K562 (cell line): ENCODE data around the gene GAL3ST3. TPM values are rescaled to one million over a fixed set of nuclear protein-coding genes. Genes with fewer than 3 reads are reported as not detected.

Experiments used
- ADNP ChIP-seq: fragments of 200-800 bp; sonication (Bioruptor generic); IDR thresholded peaks from 2 replicates; pipeline ENCODE4 v1.6.1; 2016; ENCODE audit warnings: missing genetic modification characterization, missing compliant biosample characterization
- CBX8 ChIP-seq: fragments of 200-600 bp; sonication (generic); IDR thresholded peaks from 2 replicates; pipeline ENCODE4 v1.6.1; 2012; ENCODE audit warnings: borderline replicate concordance, mixed run types, low read depth, mild to moderate bottlenecking, moderate library complexity, mixed read lengths, low read length, control low read depth, inconsistent platforms; ENCODE audit not compliant: poor library complexity, severe bottlenecking; ENCODE audit errors: extremely low read depth
- CEBPB ChIP-seq: fragments of 450-650 bp; IDR thresholded peaks from 2 replicates; pipeline ENCODE4 v1.6.1; 2016; ENCODE audit warnings: missing genetic modification characterization, missing compliant biosample characterization
- CEBPG ChIP-seq, 3 experiments: fragments of 200-800 bp in 1 of 3; sonication (Bioruptor generic) in 1 of 3; sonication (generic) in 1 of 3; formaldehyde crosslinking in 1 of 3; IDR thresholded peaks in 2 of 3; conservative IDR thresholded peaks in 1 of 3; 2 replicates each; pipeline versions ENCODE4 v1.6.1 to v1.8.0; 2016 to 2022; ENCODE audit warnings: missing compliant biosample characterization in 2 of 3, missing genetic modification characterization in 2 of 3, mild to moderate bottlenecking in 1 of 3, missing genetic modification reagents in 1 of 3
- CHD1 ChIP-seq: fragments of 200-600 bp; sonication (generic); IDR thresholded peaks from one replicate; pipeline ENCODE4 v1.6.1; 2012; ENCODE audit warnings: mild to moderate bottlenecking, moderate library complexity, low read length, inconsistent platforms
- DPF2 ChIP-seq: fragments of 450-650 bp; IDR thresholded peaks from 2 replicates; pipeline ENCODE4 v1.6.1; 2016
- EZH2 ChIP-seq: IDR thresholded peaks from 2 replicates; pipeline ENCODE4 v1.6.1; 2012; ENCODE audit warnings: low read depth, mild to moderate bottlenecking, inconsistent platforms, low read length, borderline replicate concordance
- IFI16 ChIP-seq: fragments of 250-450 bp; sonication (Bioruptor Pico); IDR thresholded peaks from 2 replicates; pipeline ENCODE4 v2.1.2; 2022; ENCODE audit warnings: mild to moderate bottlenecking, inconsistent platforms
- NR2C2 ChIP-seq, 2 experiments: fragments of 200-800 bp in 1 of 2; sonication (Bioruptor generic) in 1 of 2; sonication (generic) in 1 of 2; formaldehyde crosslinking in 1 of 2; IDR thresholded peaks; 2 replicates each; pipeline versions ENCODE4 v1.6.1 to v1.8.0; 2016 to 2022; ENCODE audit warnings: mild to moderate bottlenecking in 1 of 2, missing compliant biosample characterization in 1 of 2, missing genetic modification characterization in 1 of 2, missing genetic modification reagents in 1 of 2
- NUFIP1 ChIP-seq: fragments of 450-650 bp; IDR thresholded peaks from 2 replicates; pipeline ENCODE4 v1.6.1; 2018; ENCODE audit not compliant: partially characterized antibody
- PHF21A ChIP-seq: fragments of 450-650 bp; IDR thresholded peaks from 2 replicates; pipeline ENCODE4 v1.6.1; 2017; ENCODE audit warnings: low read depth, borderline replicate concordance
- PHTF2 ChIP-seq: fragments of 250-450 bp; sonication (Bioruptor Pico); IDR thresholded peaks from 2 replicates; pipeline ENCODE4 v1.5.0; 2021; ENCODE audit warnings: mild to moderate bottlenecking
- SREBF2 ChIP-seq: sonication (generic); formaldehyde crosslinking; IDR thresholded peaks from 2 replicates; pipeline ENCODE4 v1.4.0; 2020; ENCODE audit warnings: mild to moderate bottlenecking, missing genetic modification reagents
- TAF15 ChIP-seq: fragments of 200-400 bp; formaldehyde crosslinking; IDR thresholded peaks from 2 replicates; pipeline ENCODE4 v1.6.1; 2017; ENCODE audit warnings: mild to moderate bottlenecking, low read depth, low read length, moderate library complexity
- ZBTB34 ChIP-seq: fragments of 250-450 bp; sonication (Bioruptor Pico); IDR thresholded peaks from 2 replicates; pipeline ENCODE4 v1.8.0; 2021; ENCODE audit warnings: mild to moderate bottlenecking, moderate library complexity
- ZKSCAN3 ChIP-seq: fragments of 250-450 bp; sonication (Bioruptor Pico); IDR thresholded peaks from 2 replicates; pipeline ENCODE4 v1.4.0; 2020
- ZNF232 ChIP-seq: sonication (generic); formaldehyde crosslinking; IDR thresholded peaks from 2 replicates; pipeline ENCODE4 v1.8.0; 2022; ENCODE audit warnings: mild to moderate bottlenecking, missing genetic modification reagents
- ZNF76 ChIP-seq: fragments of 250-450 bp; sonication (Bioruptor Pico); IDR thresholded peaks from 2 replicates; pipeline ENCODE4 v1.4.0; 2020; ENCODE audit warnings: mild to moderate bottlenecking, moderate library complexity, borderline replicate concordance
- polyA plus RNA-seq, 8 experiments: library from polyadenylated mRNA; depleted of rRNA in 4 of 8; stranded (reverse) in 5 of 8; unstranded in 3 of 8; fragments of >200 nt; fragmentation: Nextera tagmentation in 2 of 8; fragmentation: Illumina TruSeq in 1 of 8; extraction: Ambion mirVana in 2 of 8; extraction: Trizol in 1 of 8; gene quantifications; 2 replicates each; pipeline versions ENCODE4 v1.2.1 to v1.2.3, GENCODE V29; 2011 to 2014; ENCODE audit warnings: inconsistent platforms in 1 of 8, missing spikeins in 1 of 8
- total RNA-seq, 7 experiments: library from RNA; depleted of rRNA in 6 of 7; stranded (reverse); fragments of >200 nt in 6 of 7; fragmentation: Illumina TruSeq in 2 of 7; extraction: Trizol in 2 of 7; gene quantifications; 2 replicates each; pipeline versions ENCODE4 v1.2.1 to v1.2.3, GENCODE V29; 2011 to 2021; ENCODE audit warnings: low replicate concordance in 1 of 7
- TF ChIP-seq, protein P1 (sequence below), 3 experiments: fragments of 200-800 bp in 1 of 3; sonication (Bioruptor generic) in 1 of 3; sonication (generic) in 1 of 3; formaldehyde crosslinking in 1 of 3; IDR thresholded peaks; 2 replicates each; pipeline versions ENCODE4 v1.6.1 to v1.8.0; 2016 to 2022; ENCODE audit warnings: mild to moderate bottlenecking in 2 of 3, missing compliant biosample characterization in 2 of 3, missing genetic modification characterization in 2 of 3, missing genetic modification reagents in 1 of 3
- TF ChIP-seq, protein P2 (sequence below): sonication (generic); formaldehyde crosslinking; IDR thresholded peaks from 2 replicates; pipeline ENCODE4 v1.8.0; 2022; ENCODE audit warnings: missing genetic modification reagents, mild to moderate bottlenecking, moderate library complexity, borderline replicate concordance
- TF ChIP-seq, protein P3 (sequence below): IDR thresholded peaks from 2 replicates; pipeline ENCODE4 v1.6.1; 2016; ENCODE audit warnings: missing genetic modification characterization, missing compliant biosample characterization

Gene GAL3ST3
- total and polyA plus RNA-seq, 9 of the 15 experiments (the other 6 are each of a cell fraction or from before 2014, with no cell fraction given): not detected

DNA sequence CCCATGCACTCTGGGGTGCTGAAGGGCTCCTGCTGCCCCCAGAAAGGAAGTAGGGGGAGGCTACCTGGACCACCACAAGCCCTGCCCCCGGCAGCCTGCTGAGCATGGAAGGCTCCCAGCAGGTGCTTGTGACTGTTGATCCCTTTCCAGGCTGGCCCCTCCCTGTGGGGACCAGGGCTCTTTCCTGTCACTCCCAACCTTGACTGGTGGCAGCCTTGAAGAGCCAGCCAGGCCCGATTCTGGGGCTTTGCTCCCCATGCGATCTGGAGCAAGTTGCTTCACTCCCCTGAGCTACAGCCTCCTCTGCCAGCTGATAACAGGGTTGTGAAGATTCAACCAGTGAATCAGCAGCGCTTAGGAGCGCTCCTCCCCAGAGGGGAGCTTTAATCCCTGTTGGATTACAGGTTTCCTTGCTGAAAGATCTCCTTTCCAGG, 41.7 kb downstream of the GAL3ST3 start (continued):
- TF ChIP-seq ZNF76 (CRISPR knock-in tag): no peak
- TF ChIP-seq CBX8: no peak
- 0 out of 2 replicates have a peak, but pooled peaks have one; percentile 13 for TF ChIP-seq DPF2
- TF ChIP-seq CHD1: no peak
- TF ChIP-seq IFI16 (CRISPR knock-in tag): no peak
- no peak for TF ChIP-seq ZBTB34 (CRISPR knock-in tag)
- no peak for TF ChIP-seq ZNF232 (CRISPR knock-in tag)
- TF ChIP-seq, protein P1, sequence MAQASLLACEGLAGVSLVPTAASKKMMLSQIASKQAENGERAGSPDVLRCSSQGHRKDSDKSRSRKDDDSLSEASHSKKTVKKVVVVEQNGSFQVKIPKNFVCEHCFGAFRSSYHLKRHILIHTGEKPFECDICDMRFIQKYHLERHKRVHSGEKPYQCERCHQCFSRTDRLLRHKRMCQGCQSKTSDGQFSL (CRISPR knock-in tag; IDR thresholded peaks at IDR 0.05): no peak
- TF ChIP-seq, protein P1 (tag; IDR thresholded peaks at IDR 0.05): no peak
- peak; percentile 73 for TF ChIP-seq CEBPB (tag)
- TF ChIP-seq NR2C2 (CRISPR knock-in tag; IDR thresholded peaks at IDR 0.05): no peak
- no peak for TF ChIP-seq NR2C2 (tag; IDR thresholded peaks at IDR 0.05)
- TF ChIP-seq PHF21A: 0 out of 2 replicates have a peak, but pooled peaks have one; percentile 17
- TF ChIP-seq TAF15: no peak
- TF ChIP-seq SREBF2 (CRISPR knock-in tag): no peak
- TF ChIP-seq, protein P2, sequence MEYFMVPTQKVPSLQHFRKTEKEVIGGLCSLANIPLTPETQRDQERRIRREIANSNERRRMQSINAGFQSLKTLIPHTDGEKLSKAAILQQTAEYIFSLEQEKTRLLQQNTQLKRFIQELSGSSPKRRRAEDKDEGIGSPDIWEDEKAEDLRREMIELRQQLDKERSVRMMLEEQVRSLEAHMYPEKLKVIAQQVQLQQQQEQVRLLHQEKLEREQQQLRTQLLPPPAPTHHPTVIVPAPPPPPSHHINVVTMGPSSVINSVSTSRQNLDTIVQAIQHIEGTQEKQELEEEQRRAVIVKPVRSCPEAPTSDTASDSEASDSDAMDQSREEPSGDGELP (CRISPR knock-in tag): peak; percentile 82
- TF ChIP-seq, protein P3, sequence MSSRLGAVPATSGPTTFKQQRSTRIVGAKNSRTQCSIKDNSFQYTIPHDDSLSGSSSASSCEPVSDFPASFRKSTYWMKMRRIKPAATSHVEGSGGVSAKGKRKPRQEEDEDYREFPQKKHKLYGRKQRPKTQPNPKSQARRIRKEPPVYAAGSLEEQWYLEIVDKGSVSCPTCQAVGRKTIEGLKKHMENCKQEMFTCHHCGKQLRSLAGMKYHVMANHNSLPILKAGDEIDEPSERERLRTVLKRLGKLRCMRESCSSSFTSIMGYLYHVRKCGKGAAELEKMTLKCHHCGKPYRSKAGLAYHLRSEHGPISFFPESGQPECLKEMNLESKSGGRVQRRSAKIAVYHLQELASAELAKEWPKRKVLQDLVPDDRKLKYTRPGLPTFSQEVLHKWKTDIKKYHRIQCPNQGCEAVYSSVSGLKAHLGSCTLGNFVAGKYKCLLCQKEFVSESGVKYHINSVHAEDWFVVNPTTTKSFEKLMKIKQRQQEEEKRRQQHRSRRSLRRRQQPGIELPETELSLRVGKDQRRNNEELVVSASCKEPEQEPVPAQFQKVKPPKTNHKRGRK (tag): no peak
- no peak for TF ChIP-seq EZH2
- no peak for TF ChIP-seq ZKSCAN3 (CRISPR knock-in tag)
- TF ChIP-seq PHTF2: no peak
- no peak for TF ChIP-seq ADNP (tag)
- TF ChIP-seq CEBPG (CRISPR knock-in tag; IDR thresholded peaks at IDR 0.05): peak; percentile 66
- peak in 1 of 2 experiments; percentile 66; a peak in 2 of 4 replicates for TF ChIP-seq CEBPG (tag; conservative IDR thresholded peaks at IDR 0.05 in 1 of 2, IDR thresholded peaks at IDR 0.05 in 1 of 2)
- TF ChIP-seq NUFIP1: no peak
- TF ChIP-seq, all 486 proteins: peak for 8
